ENCODE data around the gene SELENOS. TPM values are rescaled to one million over a fixed set of nuclear protein-coding genes. Genes with fewer than 3 reads are reported as not detected.
A peak's percentile ranks its signal among the peaks of the same experiment; 100 is the strongest.

The SELENOS gene
- polyA plus RNA-seq, 3 donors, result 40.2 to 70.2 (median 51.6) TPM

- H3K4me1 ChIP-seq (ENCODE audit: control insufficient read depth in 1 of 2, insufficient read depth in 2 of 2, low read length in 2 of 2), result peaks cover 11 to 12% of the 10 kb centered on the region in 2 donors
- intact Hi-C loops (cut with micrococcal nuclease), result no loop called here
- Mint-ChIP-seq H3K4me3 (peak overlapping the region in 1 of 2 donors; percentile 0), H3K27me3 (ENCODE audit: low read depth in 3 of 3) (peaks cover 20 to 51% (median 24%) of the 10 kb centered on the region in 3 donors), H3K9me3 (peaks cover 0 to 5% (median 2%) of the 10 kb centered on the region in 7 donors), H3K4me1 (peaks cover 16% of the 10 kb centered on the region), H3K36me3 (peaks cover 0 to 2% of the 10 kb centered on the region in 2 donors), H3K27ac (no peak overlapping the region)
- no peaks in the 10 kb centered on the region for H3K79me2 ChIP-seq (ENCODE audit: insufficient read depth, low read length)
- no peaks in the 10 kb centered on the region for H4K20me1 ChIP-seq (ENCODE audit: insufficient read depth, low read length)
- 96% methylated on average over 13 of the region's 20 CpGs for WGBS (ENCODE audit: insufficient coverage)
- no peak for TF ChIP-seq CTCF (IDR thresholded peaks at IDR 0.05)
- no peak overlapping the region for H2AFZ ChIP-seq (ENCODE audit: insufficient read depth, low read depth, low read length, poor library complexity, severe bottlenecking)
- H3K9ac ChIP-seq (ENCODE audit: insufficient read depth, low read length, poor library complexity, severe bottlenecking), result no peak overlapping the region
- no peak for DNase-seq
- no peak overlapping the region for H3K27ac ChIP-seq (ENCODE audit: low read depth in 1 of 2, low read length in 2 of 2)
- no peaks in the 10 kb centered on the region for H3K9me3 ChIP-seq (replicated peaks in 1 of 2; ENCODE audit: control insufficient read depth in 1 of 2, insufficient read depth in 1 of 2, low read length in 2 of 2)
- no peak overlapping the region for H3K4me2 ChIP-seq (replicated peaks; ENCODE audit: extremely low read depth, low read length, poor library complexity, severe bottlenecking)
- H3K27me3 ChIP-seq (ENCODE audit: control insufficient read depth in 2 of 2, insufficient read depth in 2 of 2, low read length in 2 of 2), result peaks cover 0 to 14% of the 10 kb centered on the region in 2 donors
- no peak overlapping the region for H3K4me3 ChIP-seq (replicated peaks in 1 of 3; ENCODE audit: low read depth in 2 of 3, low read length in 3 of 3)
- no peaks in the 10 kb centered on the region for H3K36me3 ChIP-seq (replicated peaks in 1 of 2; ENCODE audit: control insufficient read depth in 1 of 2, insufficient read depth in 2 of 2, low read length in 2 of 2)
These were observed 41.0 kb upstream of the SELENOS start for GRCh38 chr15:101318147-101318819.

- Mint-ChIP-seq H3K4me3 (no peak overlapping the region), H3K36me3 (peaks cover 0 to 2% of the 10 kb centered on the region in 2 donors), H3K27me3 (ENCODE audit: low read depth in 3 of 3) (peaks cover 24 to 44% (median 26%) of the 10 kb centered on the region in 3 donors), H3K9me3 (peaks cover 0 to 5% (median 2%) of the 10 kb centered on the region in 7 donors), H3K27ac (no peak overlapping the region), H3K4me1 (peaks cover 16% of the 10 kb centered on the region)
- TF ChIP-seq CTCF (IDR thresholded peaks at IDR 0.05), result no peak
- no peak overlapping the region for H3K9ac ChIP-seq (ENCODE audit: insufficient read depth, low read length, poor library complexity, severe bottlenecking)
- no peaks in the 10 kb centered on the region for H3K36me3 ChIP-seq (replicated peaks in 1 of 2; ENCODE audit: control insufficient read depth in 1 of 2, insufficient read depth in 2 of 2, low read length in 2 of 2)
- H3K4me1 ChIP-seq (ENCODE audit: control insufficient read depth in 1 of 2, insufficient read depth in 2 of 2, low read length in 2 of 2), result peaks cover 11 to 12% of the 10 kb centered on the region in 2 donors
- intact Hi-C loops (cut with micrococcal nuclease), result no loop called here
- no peaks in the 10 kb centered on the region for H4K20me1 ChIP-seq (ENCODE audit: insufficient read depth, low read length)
- H2AFZ ChIP-seq (ENCODE audit: insufficient read depth, low read depth, low read length, poor library complexity, severe bottlenecking), result no peak overlapping the region
- DNase-seq, result no peak
- 94% methylated on average over 2 of the region's 6 CpGs for WGBS (ENCODE audit: insufficient coverage)
- H3K27me3 ChIP-seq (ENCODE audit: control insufficient read depth in 2 of 2, insufficient read depth in 2 of 2, low read length in 2 of 2), result peaks cover 0 to 14% of the 10 kb centered on the region in 2 donors
- no peaks in the 10 kb centered on the region for H3K9me3 ChIP-seq (replicated peaks in 1 of 2; ENCODE audit: control insufficient read depth in 1 of 2, insufficient read depth in 1 of 2, low read length in 2 of 2)
- H3K4me3 ChIP-seq (replicated peaks in 1 of 3; ENCODE audit: low read depth in 2 of 3, low read length in 3 of 3), result no peak overlapping the region
- H3K4me2 ChIP-seq (replicated peaks; ENCODE audit: extremely low read depth, low read length, poor library complexity, severe bottlenecking), result no peak overlapping the region
- no peak overlapping the region for H3K27ac ChIP-seq (ENCODE audit: low read depth in 1 of 2, low read length in 2 of 2)
- no peaks in the 10 kb centered on the region for H3K79me2 ChIP-seq (ENCODE audit: insufficient read depth, low read length)
These were observed 40.1 kb upstream of the SELENOS start for GRCh38 chr15:101317336-101317872.
